HepG2 (cell line): ENCODE results near the gene RACGAP1. TPM values are rescaled to one million over a fixed set of nuclear protein-coding genes. Genes with fewer than 3 reads are reported as not detected.

Source experiments
- ATAC-seq: fragments of 200-7000 bp; cut with Tn5 transposase; 3 replicates; pipeline ENCODE4 v1.9.1; 2020; ENCODE audit warnings: mild to moderate bottlenecking, moderate library complexity
- BruUV-seq: library from RNA; stranded (reverse); fragments of 400-500 nt; replicated peaks from 2 replicates; lab custom pipeline; 2021; lab: Mats Ljungman, UMichigan
- CTCF ChIA-PET: fragments of 300-600 bp; formaldehyde crosslinking; extraction: SDS; loops from one replicate; lab custom pipeline; 2021; ENCODE audit warnings: low total read pairs, inconsistent platforms, low intra/inter-chr PET ratio; lab: Yijun Ruan, JAX
- POLR2A ChIA-PET: fragments of 350-600 bp; sonication (Branson Sonifier 250); formaldehyde crosslinking; loops from one replicate; lab custom pipeline; 2020; ENCODE audit warnings: antibody characterized with exemption, inconsistent platforms; lab: Yijun Ruan, JAX
- DNase-seq: peaks from one replicate; pipeline ENCODE4 v3.0.0-alpha.2; 2015; ENCODE audit warnings: low spot score
- FAIRE-seq: peaks from 3 replicates; lab custom pipeline; 2011; peaks lifted over from hg19 to GRCh38; lab: Jason Lieb, UNC
- H2AFZ ChIP-seq: one replicate; pipeline ENCODE4 v1.6.1; 2011; ENCODE audit warnings: low read length, inconsistent platforms
- H3K27ac ChIP-seq: fragments of 300-600 bp; 3 replicates; pipeline ENCODE4 v1.8.0; 2011; ENCODE audit warnings: mixed run types, mild to moderate bottlenecking, mixed read lengths, low read length, inconsistent platforms; ENCODE audit not compliant: insufficient read depth; ENCODE audit errors: extremely low read length
- H3K27me3 ChIP-seq, 2 experiments: fragments of 200-600 bp in 1 of 2; 2 replicates in 1 of 2; 3 replicates in 1 of 2; pipeline versions ENCODE4 v1.6.0 to v1.8.0; 2011; ENCODE audit warnings: low read length in 2 of 2, mild to moderate bottlenecking in 2 of 2, moderate library complexity in 2 of 2, inconsistent platforms in 1 of 2; ENCODE audit not compliant: insufficient read depth in 2 of 2, control insufficient read depth in 1 of 2
- H3K36me3 ChIP-seq, 2 experiments: fragments of 200-600 bp in 1 of 2; replicated peaks in 1 of 2; 2 replicates in 1 of 2; 3 replicates in 1 of 2; pipeline versions ENCODE4 v1.5.1 to v1.8.0; 2011; ENCODE audit warnings: low read length in 2 of 2, inconsistent platforms in 1 of 2; ENCODE audit not compliant: insufficient read depth in 2 of 2, control insufficient read depth in 1 of 2
- H3K4me1 ChIP-seq: 2 replicates; pipeline ENCODE4 v1.5.1; 2012; ENCODE audit warnings: low read length, inconsistent platforms; ENCODE audit not compliant: insufficient read depth
- H3K4me2 ChIP-seq: 2 replicates; pipeline ENCODE4 v1.6.0; 2011; ENCODE audit warnings: low read depth, low read length, inconsistent platforms
- H3K4me3 ChIP-seq, 3 experiments: fragments of 200-600 bp in 1 of 3; sonication (generic), shearing (Covaris generic) in 1 of 3; replicated peaks in 1 of 3; 2 replicates each; pipeline ENCODE4 v1.5.1; 2011 to 2016; ENCODE audit warnings: low read length in 3 of 3, inconsistent platforms in 2 of 3, low read depth in 2 of 3, mild to moderate bottlenecking in 2 of 3, control low read depth in 1 of 3, mixed read lengths in 1 of 3; ENCODE audit not compliant: insufficient read depth in 1 of 3
- H3K79me2 ChIP-seq: one replicate; pipeline ENCODE4 v1.6.1; 2011; ENCODE audit warnings: low read length, inconsistent platforms; ENCODE audit not compliant: insufficient read depth
- H3K9ac ChIP-seq: 2 replicates; pipeline ENCODE4 v1.6.0; 2011; ENCODE audit warnings: mild to moderate bottlenecking, low read depth, low read length, inconsistent platforms; ENCODE audit not compliant: insufficient read depth
- H3K9me3 ChIP-seq: 2 replicates; pipeline ENCODE4 v1.5.1; 2012; ENCODE audit warnings: mild to moderate bottlenecking, low read length
- H4K20me1 ChIP-seq: 2 replicates; pipeline ENCODE4 v1.6.0; 2011; ENCODE audit warnings: inconsistent platforms, mild to moderate bottlenecking, low read length, moderate library complexity; ENCODE audit not compliant: insufficient read depth
- DR1 ChIP-seq: sonication (generic); formaldehyde crosslinking; IDR thresholded peaks from 2 replicates; pipeline ENCODE4 v1.8.0; 2021; ENCODE audit warnings: mild to moderate bottlenecking, missing genetic modification reagents, inconsistent platforms
- JUNB ChIP-seq: sonication (generic); formaldehyde crosslinking; IDR thresholded peaks from 2 replicates; pipeline ENCODE4 v1.8.0; 2022; ENCODE audit warnings: missing genetic modification reagents, mild to moderate bottlenecking, borderline replicate concordance
- SMAD3 ChIP-seq: sonication (generic); formaldehyde crosslinking; IDR thresholded peaks from 2 replicates; pipeline ENCODE4 v1.4.0; 2020; ENCODE audit warnings: missing genetic modification reagents
- SRY ChIP-seq: sonication (generic); formaldehyde crosslinking; IDR thresholded peaks from 2 replicates; pipeline ENCODE4 v1.8.0; 2022; ENCODE audit warnings: mild to moderate bottlenecking, missing genetic modification reagents
- ZBTB21 ChIP-seq: sonication (generic); formaldehyde crosslinking; IDR thresholded peaks from 2 replicates; pipeline ENCODE4 v1.4.0; 2020; ENCODE audit warnings: missing genetic modification reagents
- ZFP82 ChIP-seq: sonication (generic); formaldehyde crosslinking; IDR thresholded peaks from 2 replicates; pipeline ENCODE4 v1.5.1; 2020; ENCODE audit warnings: mild to moderate bottlenecking, missing genetic modification reagents, borderline replicate concordance
- ZNF101 ChIP-seq: sonication (generic); formaldehyde crosslinking; IDR thresholded peaks from 2 replicates; pipeline ENCODE4 v1.4.0; 2020; ENCODE audit warnings: mild to moderate bottlenecking, low read depth, missing genetic modification reagents, borderline replicate concordance
- ZNF263 ChIP-seq: sonication (generic); formaldehyde crosslinking; IDR thresholded peaks from 2 replicates; pipeline ENCODE4 v1.4.0; 2020; ENCODE audit warnings: missing genetic modification reagents
- ZNF556 ChIP-seq: sonication (generic); formaldehyde crosslinking; IDR thresholded peaks from 2 replicates; pipeline ENCODE4 v1.4.0; 2020; ENCODE audit warnings: mild to moderate bottlenecking, missing genetic modification reagents, borderline replicate concordance
- ZNF720 ChIP-seq: sonication (generic); formaldehyde crosslinking; IDR thresholded peaks from 2 replicates; pipeline ENCODE4 v1.4.0; 2020; ENCODE audit warnings: missing genetic modification reagents
- ZNF775 ChIP-seq: sonication (generic); formaldehyde crosslinking; IDR thresholded peaks from 2 replicates; pipeline ENCODE4 v1.4.0; 2020; ENCODE audit warnings: missing genetic modification reagents, mild to moderate bottlenecking, moderate library complexity, borderline replicate concordance
- WGBS: methylation state at CpG from one replicate; pipeline ENCODE4 v1.1.6; 2017; ENCODE audit warnings: low lambda C conversion rate; 5-methylcytosine and 5-hydroxymethylcytosine counted together
- in situ Hi-C: cut with HindIII; loops from 2 replicates; pipeline ENCODE4 v1.10.0; 2017; ENCODE audit warnings: low pct_unique_long_range_greater_than_20kb; ENCODE audit not compliant: extremely low pct_ligation_motif_present
- intact Hi-C: fragments of 100-400 bp; cut with micrococcal nuclease; formaldehyde crosslinking; loops from one replicate; pipeline ENCODE4 v1.10.0; 2022; ENCODE audit not compliant: unreplicated experiment
- polyA plus RNA-seq, 8 experiments: library from polyadenylated mRNA; depleted of rRNA in 3 of 8; stranded (reverse) in 7 of 8; unstranded in 1 of 8; fragments of >200 nt; fragmentation: Illumina TruSeq in 4 of 8; extraction: Trizol in 4 of 8; gene quantifications; 2 replicates each; pipeline versions ENCODE4 v1.2.1 to v1.2.3, GENCODE V29; 2011 to 2016; ENCODE audit warnings: low read depth in 4 of 8, missing spikeins in 1 of 8, mixed read lengths in 1 of 8; ENCODE audit not compliant: insufficient read depth in 1 of 8
- total RNA-seq, 5 experiments: library from RNA; depleted of rRNA; stranded (reverse); fragments of >200 nt; fragmentation: Illumina TruSeq; extraction: Trizol; gene quantifications; 2 replicates each; pipeline ENCODE4 v1.2.3, GENCODE V29; 2016; ENCODE audit warnings: low read depth in 1 of 5
- TF ChIP-seq, protein P1 (sequence below): sonication (generic); formaldehyde crosslinking; IDR thresholded peaks from 2 replicates; pipeline ENCODE4 v1.9.0; 2022; ENCODE audit warnings: low read depth, missing genetic modification reagents
- TF ChIP-seq, protein P2 (sequence below): sonication (generic); formaldehyde crosslinking; IDR thresholded peaks from 2 replicates; pipeline ENCODE4 v1.9.0; 2021; ENCODE audit warnings: missing genetic modification reagents, borderline replicate concordance
- TF ChIP-seq, protein P3 (sequence below): sonication (generic); formaldehyde crosslinking; IDR thresholded peaks from 2 replicates; pipeline ENCODE4 v1.9.0; 2022; ENCODE audit warnings: missing genetic modification reagents, mild to moderate bottlenecking, borderline replicate concordance

RACGAP1 gene
- total and polyA plus RNA-seq, 2 of the 13 experiments (the other 11 are each of a cell fraction or from before 2014, with no cell fraction given) = 16.7 to 57.9 TPM

DNA sequence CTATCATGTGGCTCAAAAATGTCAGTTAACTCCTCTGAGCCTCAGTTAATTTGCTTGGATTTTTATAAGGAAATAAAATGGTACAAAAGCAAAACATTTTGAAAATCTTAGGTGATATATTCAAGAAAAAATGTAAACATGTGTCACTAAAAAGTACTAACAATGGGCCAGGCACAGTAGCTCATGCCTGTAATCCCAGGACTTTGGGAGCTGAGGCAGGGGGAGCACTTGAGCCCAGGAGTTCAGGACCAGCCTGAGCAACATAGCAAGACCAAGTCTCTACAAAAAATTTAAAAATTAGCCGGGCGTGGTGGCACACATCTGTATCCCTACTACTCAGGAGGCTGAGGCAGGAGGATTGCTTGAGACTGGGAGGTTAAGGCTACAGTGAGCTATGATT lies 26.8 kb downstream of the RACGAP1 start:
- Histone ChIP-seq H2AFZ (no peak overlapping the region), H4K20me1 (no peaks in the 10 kb centered on the region), H3K36me3 (peaks cover 4 to 62% of the 10 kb centered on the region in 2 experiments), H3K9me3 (no peaks in the 10 kb centered on the region), H3K79me2 (no peaks in the 10 kb centered on the region), H3K27me3 (no peaks in the 10 kb centered on the region), H3K27ac (no peak overlapping the region), H3K4me2 (no peak overlapping the region), H3K4me3 (no peak overlapping the region), H3K4me1 (no peaks in the 10 kb centered on the region), H3K9ac (no peak overlapping the region)
- 92% methylated on average over 2 of the region's 2 CpGs for WGBS
- BruUV-seq = no TSS peak
- FAIRE-seq (no peak), DNase-seq (no peak), ATAC-seq (no peak)
- in situ Hi-C loops (no loop called here), intact Hi-C loops (no loop called here)
- ChIA-PET POLR2A (no interaction called here), CTCF (interaction anchor here (0.7 kb wide), 1 partner anchor 24 kb away, joined by 3 read pairs; no protein-coding TSS in a partner anchor)
- no peak for TF ChIP-seq ZFP82 (CRISPR knock-in tag)
- TF ChIP-seq DR1 = no peak
- no peak for TF ChIP-seq ZNF556
- TF ChIP-seq SMAD3 (CRISPR knock-in tag) = no peak
- no peak for TF ChIP-seq ZNF263 (CRISPR knock-in tag)
- no peak for TF ChIP-seq ZBTB21 (CRISPR knock-in tag)
- no peak for TF ChIP-seq ZNF101 (CRISPR knock-in tag)
- TF ChIP-seq SRY (CRISPR knock-in tag) = no peak
- TF ChIP-seq ZNF775 (CRISPR knock-in tag) = no peak
- no peak for TF ChIP-seq ZNF720 (CRISPR knock-in tag)
- TF ChIP-seq, protein P1, sequence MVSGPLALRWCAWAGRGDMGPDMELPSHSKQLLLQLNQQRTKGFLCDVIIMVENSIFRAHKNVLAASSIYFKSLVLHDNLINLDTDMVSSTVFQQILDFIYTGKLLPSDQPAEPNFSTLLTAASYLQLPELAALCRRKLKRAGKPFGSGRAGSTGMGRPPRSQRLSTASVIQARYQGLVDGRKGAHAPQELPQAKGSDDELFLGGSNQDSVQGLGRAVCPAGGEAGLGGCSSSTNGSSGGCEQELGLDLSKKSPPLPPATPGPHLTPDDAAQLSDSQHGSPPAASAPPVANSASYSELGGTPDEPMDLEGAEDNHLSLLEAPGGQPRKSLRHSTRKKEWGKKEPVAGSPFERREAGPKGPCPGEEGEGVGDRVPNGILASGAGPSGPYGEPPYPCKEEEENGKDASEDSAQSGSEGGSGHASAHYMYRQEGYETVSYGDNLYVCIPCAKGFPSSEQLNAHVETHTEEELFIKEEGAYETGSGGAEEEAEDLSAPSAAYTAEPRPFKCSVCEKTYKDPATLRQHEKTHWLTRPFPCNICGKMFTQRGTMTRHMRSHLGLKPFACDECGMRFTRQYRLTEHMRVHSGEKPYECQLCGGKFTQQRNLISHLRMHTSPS (CRISPR knock-in tag) = no peak
- TF ChIP-seq, protein P2, sequence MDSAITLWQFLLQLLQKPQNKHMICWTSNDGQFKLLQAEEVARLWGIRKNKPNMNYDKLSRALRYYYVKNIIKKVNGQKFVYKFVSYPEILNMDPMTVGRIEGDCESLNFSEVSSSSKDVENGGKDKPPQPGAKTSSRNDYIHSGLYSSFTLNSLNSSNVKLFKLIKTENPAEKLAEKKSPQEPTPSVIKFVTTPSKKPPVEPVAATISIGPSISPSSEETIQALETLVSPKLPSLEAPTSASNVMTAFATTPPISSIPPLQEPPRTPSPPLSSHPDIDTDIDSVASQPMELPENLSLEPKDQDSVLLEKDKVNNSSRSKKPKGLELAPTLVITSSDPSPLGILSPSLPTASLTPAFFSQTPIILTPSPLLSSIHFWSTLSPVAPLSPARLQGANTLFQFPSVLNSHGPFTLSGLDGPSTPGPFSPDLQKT (CRISPR knock-in tag) = no peak
- TF ChIP-seq JUNB = no peak
- TF ChIP-seq, protein P3, sequence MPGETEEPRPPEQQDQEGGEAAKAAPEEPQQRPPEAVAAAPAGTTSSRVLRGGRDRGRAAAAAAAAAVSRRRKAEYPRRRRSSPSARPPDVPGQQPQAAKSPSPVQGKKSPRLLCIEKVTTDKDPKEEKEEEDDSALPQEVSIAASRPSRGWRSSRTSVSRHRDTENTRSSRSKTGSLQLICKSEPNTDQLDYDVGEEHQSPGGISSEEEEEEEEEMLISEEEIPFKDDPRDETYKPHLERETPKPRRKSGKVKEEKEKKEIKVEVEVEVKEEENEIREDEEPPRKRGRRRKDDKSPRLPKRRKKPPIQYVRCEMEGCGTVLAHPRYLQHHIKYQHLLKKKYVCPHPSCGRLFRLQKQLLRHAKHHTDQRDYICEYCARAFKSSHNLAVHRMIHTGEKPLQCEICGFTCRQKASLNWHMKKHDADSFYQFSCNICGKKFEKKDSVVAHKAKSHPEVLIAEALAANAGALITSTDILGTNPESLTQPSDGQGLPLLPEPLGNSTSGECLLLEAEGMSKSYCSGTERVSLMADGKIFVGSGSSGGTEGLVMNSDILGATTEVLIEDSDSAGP (CRISPR knock-in tag) = no peak
